Neural progenitor cell (in vitro differentiated cells): ENCODE results near the gene DHTKD1. TPM values are rescaled to one million over a fixed set of nuclear protein-coding genes. Genes with fewer than 3 reads are reported as not detected.

Experiments
- DNase-seq: peaks from one replicate; pipeline ENCODE4 v3.0.0-alpha.2; 2016; ENCODE audit warnings: low spot score
- H2AFZ ChIP-seq: fragments of 200-600 bp; sonication (generic); replicated peaks from 2 replicates; pipeline ENCODE4 v1.6.1; 2016; ENCODE audit warnings: antibody characterized with exemption
- H3F3A ChIP-seq: fragments of 200-600 bp; sonication (generic); 2 replicates; pipeline ENCODE4 v1.6.1; 2016; ENCODE audit warnings: antibody characterized with exemption, low read depth
- H3K27ac ChIP-seq: fragments of 200-600 bp; sonication (generic); 2 replicates; pipeline ENCODE4 v1.5.1; 2016; ENCODE audit warnings: mild to moderate bottlenecking
- H3K27me3 ChIP-seq: fragments of 200-600 bp; sonication (generic); 2 replicates; pipeline ENCODE4 v1.6.1; 2016; ENCODE audit warnings: mild to moderate bottlenecking, moderate library complexity
- H3K36me3 ChIP-seq: fragments of 200-600 bp; sonication (generic); 2 replicates; pipeline ENCODE4 v1.5.1; 2016
- H3K4me1 ChIP-seq: fragments of 200-600 bp; sonication (generic); 2 replicates; pipeline ENCODE4 v1.6.1; 2016; ENCODE audit warnings: mixed run types
- H3K4me2 ChIP-seq: fragments of 200-600 bp; sonication (generic); 2 replicates; pipeline ENCODE4 v1.6.1; 2016
- H3K4me3 ChIP-seq: fragments of 200-600 bp; sonication (generic); 2 replicates; pipeline ENCODE4 v1.5.1; 2016
- H3K79me2 ChIP-seq: fragments of 200-600 bp; sonication (generic); 2 replicates; pipeline ENCODE4 v1.6.1; 2016; ENCODE audit warnings: low read depth
- H3K9ac ChIP-seq: fragments of 200-600 bp; sonication (generic); 2 replicates; pipeline ENCODE4 v1.6.1; 2016
- H3K9me3 ChIP-seq: fragments of 200-600 bp; sonication (generic); 2 replicates; pipeline ENCODE4 v1.5.1; 2016; ENCODE audit warnings: low read depth
- H4K20me1 ChIP-seq: fragments of 200-600 bp; sonication (generic); 2 replicates; pipeline ENCODE4 v1.6.1; 2016; ENCODE audit warnings: low read depth
- H3K27ac Mint-ChIP-seq: 3 replicates; pipeline ENCODE4 v1.8.0; 2021; ENCODE audit warnings: mixed read lengths
- H3K27me3 Mint-ChIP-seq: 2 replicates; pipeline ENCODE4 v1.8.0; 2022; ENCODE audit warnings: low read depth, mild to moderate bottlenecking, inconsistent platforms, moderate library complexity, mixed read lengths; ENCODE audit not compliant: insufficient read depth
- H3K36me3 Mint-ChIP-seq: 3 replicates; pipeline ENCODE4 v1.8.0; 2021; ENCODE audit warnings: mixed read lengths
- H3K4me1 Mint-ChIP-seq: 3 replicates; pipeline ENCODE4 v1.8.0; 2021; ENCODE audit warnings: mixed read lengths
- H3K4me3 Mint-ChIP-seq: 3 replicates; pipeline ENCODE4 v1.8.0; 2021; ENCODE audit warnings: mild to moderate bottlenecking, moderate library complexity, mixed read lengths
- H3K9me3 Mint-ChIP-seq: 3 replicates; pipeline ENCODE4 v1.8.0; 2020; ENCODE audit warnings: mixed read lengths
- CTCF ChIP-seq: fragments of 200-600 bp; sonication (generic); IDR thresholded peaks from 2 replicates; pipeline ENCODE4 v1.5.1; 2017; ENCODE audit warnings: antibody characterized with exemption, mild to moderate bottlenecking
- EZH2 ChIP-seq: fragments of 200-600 bp; sonication (generic); IDR thresholded peaks from 2 replicates; pipeline ENCODE4 v1.6.1; 2017; ENCODE audit warnings: antibody characterized with exemption, mild to moderate bottlenecking, moderate library complexity
- EZH2phosphoT487 ChIP-seq: fragments of 200-600 bp; sonication (generic); IDR thresholded peaks from 2 replicates; pipeline ENCODE4 v1.6.1; 2017; ENCODE audit warnings: antibody characterized with exemption
- total RNA-seq: library from RNA; depleted of rRNA; stranded (reverse); fragments of >200 nt; gene quantifications from 2 replicates; pipeline ENCODE4 v1.2.3, GENCODE V29; 2015; ENCODE audit warnings: low replicate concordance

DHTKD1 gene
- total RNA-seq, 1 donor from 2014 or later, result 62.0 TPM

DNA sequence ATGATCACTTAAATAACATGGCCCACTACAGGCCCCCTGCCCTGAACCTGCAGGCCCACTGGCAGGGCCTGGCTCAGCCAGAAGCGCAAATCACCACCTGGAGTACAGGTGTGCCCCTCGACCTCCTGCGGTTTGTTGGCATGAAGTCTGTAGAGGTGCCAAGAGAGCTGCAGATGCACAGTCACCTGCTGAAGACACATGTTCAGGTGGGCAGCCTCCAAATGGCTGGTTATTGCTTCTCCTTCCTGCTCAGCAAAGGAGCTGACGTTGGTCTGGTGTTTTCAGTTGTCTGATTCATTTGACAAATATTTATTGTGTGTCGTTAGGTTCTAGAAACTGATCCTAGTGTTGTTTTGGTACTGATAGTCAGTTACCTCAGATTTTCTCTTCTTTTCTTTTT, 29.0 kb downstream of the DHTKD1 start:
- no peak overlapping the region for H3K4me3 Mint-ChIP-seq
- H3K4me2 ChIP-seq, result no peak overlapping the region
- no peak overlapping the region for H3K27ac Mint-ChIP-seq
- no peaks in the 10 kb centered on the region for H3F3A ChIP-seq
- no peaks in the 10 kb centered on the region for H3K27me3 ChIP-seq
- H3K36me3 Mint-ChIP-seq, result peaks cover 33% of the 10 kb centered on the region
- no peaks in the 10 kb centered on the region for H3K4me1 ChIP-seq
- H3K27ac ChIP-seq, result no peak overlapping the region
- no peaks in the 10 kb centered on the region for H3K9me3 ChIP-seq
- H3K27me3 Mint-ChIP-seq, result no peaks in the 10 kb centered on the region
- no peaks in the 10 kb centered on the region for H3K9me3 Mint-ChIP-seq
- no peaks in the 10 kb centered on the region for H4K20me1 ChIP-seq
- H3K4me1 Mint-ChIP-seq, result no peaks in the 10 kb centered on the region
- no peak overlapping the region for H3K4me3 ChIP-seq
- DNase-seq, result no peak
- no peaks in the 10 kb centered on the region for H3K79me2 ChIP-seq
- H2AFZ ChIP-seq, result no peak overlapping the region
- no peak for TF ChIP-seq CTCF
- no peak for TF ChIP-seq EZH2
- no peak for TF ChIP-seq EZH2phosphoT487
- peaks cover 8% of the 10 kb centered on the region for H3K36me3 ChIP-seq
- H3K9ac ChIP-seq, result no peak overlapping the region

GRCh38 chr10:12098966-12099365, 30.2 kb downstream of the DHTKD1 start:
- peaks cover 33% of the 10 kb centered on the region for H3K36me3 Mint-ChIP-seq

DNA sequence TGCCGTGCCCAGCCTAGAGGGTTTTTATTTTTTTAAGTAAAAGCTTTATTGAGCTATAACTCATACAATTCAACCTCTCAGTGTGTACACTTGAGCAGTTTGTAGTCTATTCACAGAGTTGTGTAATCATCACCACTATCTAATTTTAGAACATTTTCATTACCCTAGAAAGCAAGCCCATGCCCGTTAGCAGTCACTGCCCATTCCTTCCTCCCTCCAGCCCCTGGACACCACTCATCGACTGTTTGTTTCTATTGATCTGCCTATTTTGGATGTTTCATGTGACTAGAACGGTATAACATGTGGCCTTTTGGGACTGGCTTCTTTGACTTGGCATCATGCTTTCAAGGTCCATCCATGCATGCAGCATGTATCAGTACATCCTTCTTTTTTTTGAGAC, 35.0 kb downstream of the DHTKD1 start:
- no peak overlapping the region for H3K4me2 ChIP-seq
- peaks cover 39% of the 10 kb centered on the region for H3K36me3 Mint-ChIP-seq
- H3K27me3 Mint-ChIP-seq, result no peaks in the 10 kb centered on the region
- no peaks in the 10 kb centered on the region for H3K9me3 ChIP-seq
- H4K20me1 ChIP-seq, result no peaks in the 10 kb centered on the region
- no peak overlapping the region for H3K4me3 Mint-ChIP-seq
- H3K27ac Mint-ChIP-seq, result no peak overlapping the region
- no peaks in the 10 kb centered on the region for H3K4me1 ChIP-seq
- peaks cover 12% of the 10 kb centered on the region for H3K36me3 ChIP-seq
- no peaks in the 10 kb centered on the region for H3K27me3 ChIP-seq
- TF ChIP-seq EZH2 (no peak), CTCF (no peak), EZH2phosphoT487 (no peak)
- no peaks in the 10 kb centered on the region for H3K4me1 Mint-ChIP-seq
- no peak for DNase-seq
- no peak overlapping the region for H2AFZ ChIP-seq
- no peaks in the 10 kb centered on the region for H3F3A ChIP-seq
- no peak overlapping the region for H3K9ac ChIP-seq
- no peaks in the 10 kb centered on the region for H3K9me3 Mint-ChIP-seq
- H3K79me2 ChIP-seq, result no peaks in the 10 kb centered on the region
- no peak overlapping the region for H3K4me3 ChIP-seq
- H3K27ac ChIP-seq, result no peak overlapping the region

More at GRCh38 chr10:12098966-12099365, 30.2 kb downstream of the DHTKD1 start:
- Histone ChIP-seq H3K27me3 (no peaks in the 10 kb centered on the region), H3K9me3 (no peaks in the 10 kb centered on the region), H3K36me3 (peaks cover 8% of the 10 kb centered on the region), H3F3A (no peaks in the 10 kb centered on the region), H3K79me2 (no peaks in the 10 kb centered on the region), H3K9ac (no peak overlapping the region), H4K20me1 (no peaks in the 10 kb centered on the region), H2AFZ (no peak overlapping the region), H3K4me1 (no peaks in the 10 kb centered on the region), H3K27ac (no peak overlapping the region), H3K4me2 (no peak overlapping the region), H3K4me3 (no peak overlapping the region)
- H3K4me3 Mint-ChIP-seq, result no peak overlapping the region
- no peak overlapping the region for H3K27ac Mint-ChIP-seq
- no peaks in the 10 kb centered on the region for H3K9me3 Mint-ChIP-seq
- H3K27me3 Mint-ChIP-seq, result no peaks in the 10 kb centered on the region
- DNase-seq, result no peak
- no peaks in the 10 kb centered on the region for H3K4me1 Mint-ChIP-seq
- no peak for TF ChIP-seq EZH2phosphoT487
- TF ChIP-seq CTCF, result no peak
- no peak for TF ChIP-seq EZH2
